Measurements from ENCODE around the gene RGS17.

DNA sequence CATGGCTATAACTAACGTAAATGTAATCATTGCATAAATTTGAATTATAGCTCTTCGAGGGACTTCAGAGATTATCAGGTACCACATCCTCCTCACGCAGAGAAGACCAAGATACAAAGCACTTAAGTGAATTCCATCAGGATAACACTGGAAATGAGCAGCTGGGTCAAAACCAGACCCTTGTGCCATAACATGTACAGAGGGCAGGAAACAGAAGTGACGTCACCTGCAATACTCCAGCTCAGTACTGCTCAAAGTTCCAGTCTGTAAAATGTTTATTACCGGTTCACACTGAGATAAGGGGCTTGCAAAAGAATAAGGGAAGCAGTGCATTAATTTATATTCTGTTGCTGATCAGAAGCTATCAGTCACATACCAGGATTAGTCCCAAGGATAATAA is 45.8 kb downstream of the RGS17 start:
- TF ChIP-seq, protein P1, sequence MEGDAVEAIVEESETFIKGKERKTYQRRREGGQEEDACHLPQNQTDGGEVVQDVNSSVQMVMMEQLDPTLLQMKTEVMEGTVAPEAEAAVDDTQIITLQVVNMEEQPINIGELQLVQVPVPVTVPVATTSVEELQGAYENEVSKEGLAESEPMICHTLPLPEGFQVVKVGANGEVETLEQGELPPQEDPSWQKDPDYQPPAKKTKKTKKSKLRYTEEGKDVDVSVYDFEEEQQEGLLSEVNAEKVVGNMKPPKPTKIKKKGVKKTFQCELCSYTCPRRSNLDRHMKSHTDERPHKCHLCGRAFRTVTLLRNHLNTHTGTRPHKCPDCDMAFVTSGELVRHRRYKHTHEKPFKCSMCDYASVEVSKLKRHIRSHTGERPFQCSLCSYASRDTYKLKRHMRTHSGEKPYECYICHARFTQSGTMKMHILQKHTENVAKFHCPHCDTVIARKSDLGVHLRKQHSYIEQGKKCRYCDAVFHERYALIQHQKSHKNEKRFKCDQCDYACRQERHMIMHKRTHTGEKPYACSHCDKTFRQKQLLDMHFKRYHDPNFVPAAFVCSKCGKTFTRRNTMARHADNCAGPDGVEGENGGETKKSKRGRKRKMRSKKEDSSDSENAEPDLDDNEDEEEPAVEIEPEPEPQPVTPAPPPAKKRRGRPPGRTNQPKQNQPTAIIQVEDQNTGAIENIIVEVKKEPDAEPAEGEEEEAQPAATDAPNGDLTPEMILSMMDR (IDR thresholded peaks at IDR 0.05), result no peak
- no peak for TF ChIP-seq POLR2A (IDR thresholded peaks at IDR 0.05)

Data from thyroid gland (tissue), 4 donors.